ENCODE measurements around the gene MMP20. TPM values are rescaled to one million over a fixed set of nuclear protein-coding genes. Genes with fewer than 3 reads are reported as not detected.

MMP20 gene, protein sequence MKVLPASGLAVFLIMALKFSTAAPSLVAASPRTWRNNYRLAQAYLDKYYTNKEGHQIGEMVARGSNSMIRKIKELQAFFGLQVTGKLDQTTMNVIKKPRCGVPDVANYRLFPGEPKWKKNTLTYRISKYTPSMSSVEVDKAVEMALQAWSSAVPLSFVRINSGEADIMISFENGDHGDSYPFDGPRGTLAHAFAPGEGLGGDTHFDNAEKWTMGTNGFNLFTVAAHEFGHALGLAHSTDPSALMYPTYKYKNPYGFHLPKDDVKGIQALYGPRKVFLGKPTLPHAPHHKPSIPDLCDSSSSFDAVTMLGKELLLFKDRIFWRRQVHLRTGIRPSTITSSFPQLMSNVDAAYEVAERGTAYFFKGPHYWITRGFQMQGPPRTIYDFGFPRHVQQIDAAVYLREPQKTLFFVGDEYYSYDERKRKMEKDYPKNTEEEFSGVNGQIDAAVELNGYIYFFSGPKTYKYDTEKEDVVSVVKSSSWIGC
- total RNA-seq (2021; ENCODE audit: unreplicated experiment) (not detected), Bru-seq, nascent RNA (percentile 12 among the genes with signal in this experiment), BruChase-seq, experiment 1, labeled RNA remaining after a 2-hour chase (percentile 4 among the genes with signal in this experiment), BruChase-seq, experiment 2, labeled RNA remaining after a 6-hour chase (percentile 4 among the genes with signal in this experiment)
- not detected for polyA plus RNA-seq (2012; ENCODE audit: insufficient read length)
- long read RNA-seq = 0 reads

DNA sequence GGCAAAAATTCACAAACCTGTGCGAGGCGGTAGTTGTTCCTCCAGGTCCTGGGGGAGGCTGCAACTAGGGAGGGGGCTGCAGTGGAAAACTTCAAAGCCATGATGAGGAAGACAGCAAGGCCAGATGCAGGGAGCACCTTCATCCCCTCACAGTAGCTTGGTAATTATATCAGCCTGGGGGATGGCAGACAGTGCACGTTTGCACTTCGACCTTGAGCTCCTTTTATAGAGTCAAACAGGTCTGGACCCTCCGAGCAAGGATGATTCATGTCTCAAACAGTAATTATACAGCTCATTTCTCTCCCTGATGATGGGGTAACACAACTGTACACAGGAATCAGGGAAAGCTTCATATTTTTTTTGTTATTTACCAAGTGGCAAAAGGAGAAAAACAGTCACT lies at the start of gene MMP20:
Gene MMP20 (minus strand): TSS at position 156 of the 400 bp plus-strand sequence. CDS start 13 bp downstream, at position 143.
- Histone ChIP-seq H3K9me3 (ENCODE audit: control insufficient read depth, insufficient read depth, low read depth, low read length) (no peaks in the 10 kb centered on the region), H3K27ac (ENCODE audit: low read length) (no peak within 1 kb of the TSS), H3K27me3 (ENCODE audit: control insufficient read depth, insufficient read depth, low read length) (no peaks in the 10 kb centered on the region), H3K4me3 (ENCODE audit: low read depth in 2 of 2, low read length in 2 of 2) (no peak within 1 kb of the TSS), H3K4me1 (ENCODE audit: control insufficient read depth, insufficient read depth, low read length) (peaks cover 3% of the 10 kb centered on the region; the same call in 1 of the 2 replicates), H3K36me3 (ENCODE audit: control insufficient read depth, insufficient read depth, low read length) (no peaks in the 10 kb centered on the region)
- intact Hi-C loops (cut with micrococcal nuclease; ENCODE audit: unreplicated experiment) (no loop called here), in situ Hi-C loops (cut with HindIII; ENCODE audit: low pct_unique_long_range_greater_than_20kb, low sequenced_read_pairs) (no loop called here)
- TF ChIP-seq TCF7L2 (IDR thresholded peaks at IDR 0.05; ENCODE audit: low read depth, low read length) (no peak), SIN3A (IDR thresholded peaks at IDR 0.05; ENCODE audit: borderline replicate concordance, insufficient read depth, low read depth, low read length) (no peak), POLR2AphosphoS5 (IDR thresholded peaks at IDR 0.05; ENCODE audit: low read depth, low read length) (no peak)
- TF ChIP-seq, protein P1, sequence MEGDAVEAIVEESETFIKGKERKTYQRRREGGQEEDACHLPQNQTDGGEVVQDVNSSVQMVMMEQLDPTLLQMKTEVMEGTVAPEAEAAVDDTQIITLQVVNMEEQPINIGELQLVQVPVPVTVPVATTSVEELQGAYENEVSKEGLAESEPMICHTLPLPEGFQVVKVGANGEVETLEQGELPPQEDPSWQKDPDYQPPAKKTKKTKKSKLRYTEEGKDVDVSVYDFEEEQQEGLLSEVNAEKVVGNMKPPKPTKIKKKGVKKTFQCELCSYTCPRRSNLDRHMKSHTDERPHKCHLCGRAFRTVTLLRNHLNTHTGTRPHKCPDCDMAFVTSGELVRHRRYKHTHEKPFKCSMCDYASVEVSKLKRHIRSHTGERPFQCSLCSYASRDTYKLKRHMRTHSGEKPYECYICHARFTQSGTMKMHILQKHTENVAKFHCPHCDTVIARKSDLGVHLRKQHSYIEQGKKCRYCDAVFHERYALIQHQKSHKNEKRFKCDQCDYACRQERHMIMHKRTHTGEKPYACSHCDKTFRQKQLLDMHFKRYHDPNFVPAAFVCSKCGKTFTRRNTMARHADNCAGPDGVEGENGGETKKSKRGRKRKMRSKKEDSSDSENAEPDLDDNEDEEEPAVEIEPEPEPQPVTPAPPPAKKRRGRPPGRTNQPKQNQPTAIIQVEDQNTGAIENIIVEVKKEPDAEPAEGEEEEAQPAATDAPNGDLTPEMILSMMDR (IDR thresholded peaks at IDR 0.05) = no peak
- TF ChIP-seq, protein P2, sequence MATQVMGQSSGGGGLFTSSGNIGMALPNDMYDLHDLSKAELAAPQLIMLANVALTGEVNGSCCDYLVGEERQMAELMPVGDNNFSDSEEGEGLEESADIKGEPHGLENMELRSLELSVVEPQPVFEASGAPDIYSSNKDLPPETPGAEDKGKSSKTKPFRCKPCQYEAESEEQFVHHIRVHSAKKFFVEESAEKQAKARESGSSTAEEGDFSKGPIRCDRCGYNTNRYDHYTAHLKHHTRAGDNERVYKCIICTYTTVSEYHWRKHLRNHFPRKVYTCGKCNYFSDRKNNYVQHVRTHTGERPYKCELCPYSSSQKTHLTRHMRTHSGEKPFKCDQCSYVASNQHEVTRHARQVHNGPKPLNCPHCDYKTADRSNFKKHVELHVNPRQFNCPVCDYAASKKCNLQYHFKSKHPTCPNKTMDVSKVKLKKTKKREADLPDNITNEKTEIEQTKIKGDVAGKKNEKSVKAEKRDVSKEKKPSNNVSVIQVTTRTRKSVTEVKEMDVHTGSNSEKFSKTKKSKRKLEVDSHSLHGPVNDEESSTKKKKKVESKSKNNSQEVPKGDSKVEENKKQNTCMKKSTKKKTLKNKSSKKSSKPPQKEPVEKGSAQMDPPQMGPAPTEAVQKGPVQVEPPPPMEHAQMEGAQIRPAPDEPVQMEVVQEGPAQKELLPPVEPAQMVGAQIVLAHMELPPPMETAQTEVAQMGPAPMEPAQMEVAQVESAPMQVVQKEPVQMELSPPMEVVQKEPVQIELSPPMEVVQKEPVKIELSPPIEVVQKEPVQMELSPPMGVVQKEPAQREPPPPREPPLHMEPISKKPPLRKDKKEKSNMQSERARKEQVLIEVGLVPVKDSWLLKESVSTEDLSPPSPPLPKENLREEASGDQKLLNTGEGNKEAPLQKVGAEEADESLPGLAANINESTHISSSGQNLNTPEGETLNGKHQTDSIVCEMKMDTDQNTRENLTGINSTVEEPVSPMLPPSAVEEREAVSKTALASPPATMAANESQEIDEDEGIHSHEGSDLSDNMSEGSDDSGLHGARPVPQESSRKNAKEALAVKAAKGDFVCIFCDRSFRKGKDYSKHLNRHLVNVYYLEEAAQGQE (IDR thresholded peaks at IDR 0.05; ENCODE audit: insufficient read depth in 1 of 2, low read depth in 2 of 2, low read length in 1 of 2) = no peak
- POLR2A ChIA-PET = no interaction called here
- no peak for DNase-seq (ENCODE audit: low read depth, low spot score)
- BruUV-seq (replicated peaks) = no TSS peak
- CTCF ChIA-PET = no interaction called here
- ATAC-seq = no peak

DNA sequence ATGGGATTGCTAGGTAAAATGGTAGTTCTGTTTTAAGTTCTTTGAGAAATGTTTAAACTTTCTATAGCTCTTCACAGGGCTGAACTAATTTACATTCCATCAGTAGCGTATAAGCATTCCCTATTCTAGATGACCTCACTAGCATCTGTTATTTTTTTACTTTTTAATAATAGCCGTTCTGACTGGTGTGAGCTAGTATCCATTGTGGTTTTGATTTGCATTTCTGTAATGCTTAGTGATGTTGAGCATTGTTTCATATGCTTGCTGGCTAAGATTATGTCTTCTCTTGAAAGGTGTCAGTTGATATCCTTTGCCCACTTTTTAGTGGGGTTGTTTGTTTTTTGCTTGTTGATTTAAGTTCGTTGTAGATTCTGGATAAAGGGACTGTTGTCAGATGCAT lies 44.5 kb upstream of the MMP20 start:
- Histone ChIP-seq H3K27ac (ENCODE audit: low read length) (no peak overlapping the region), H3K36me3 (ENCODE audit: control insufficient read depth, insufficient read depth, low read length) (no peaks in the 10 kb centered on the region), H3K27me3 (ENCODE audit: control insufficient read depth, insufficient read depth, low read length) (no peaks in the 10 kb centered on the region), H3K4me3 (ENCODE audit: low read depth in 2 of 2, low read length in 2 of 2) (no peak overlapping the region), H3K4me1 (ENCODE audit: control insufficient read depth, insufficient read depth, low read length) (peaks cover 10% of the 10 kb centered on the region), H3K9me3 (ENCODE audit: control insufficient read depth, insufficient read depth, low read depth, low read length) (no peaks in the 10 kb centered on the region)
- ATAC-seq (no peak), DNase-seq (ENCODE audit: low read depth, low spot score) (no peak)
- no peak for TF ChIP-seq SIN3A (IDR thresholded peaks at IDR 0.05; ENCODE audit: borderline replicate concordance, insufficient read depth, low read depth, low read length)
- TF ChIP-seq, protein P2 (IDR thresholded peaks at IDR 0.05; ENCODE audit: insufficient read depth in 1 of 2, low read depth in 2 of 2, low read length in 1 of 2) = no peak
- no peak for TF ChIP-seq TCF7L2 (IDR thresholded peaks at IDR 0.05; ENCODE audit: low read depth, low read length)
- TF ChIP-seq, protein P1 (IDR thresholded peaks at IDR 0.05) = no peak
- TF ChIP-seq POLR2AphosphoS5 (IDR thresholded peaks at IDR 0.05; ENCODE audit: low read depth, low read length) = no peak
- POLR2A ChIA-PET = no interaction called here
- in situ Hi-C loops (cut with HindIII; ENCODE audit: low pct_unique_long_range_greater_than_20kb, low sequenced_read_pairs) (no loop called here), intact Hi-C loops (cut with micrococcal nuclease; ENCODE audit: unreplicated experiment) (loop anchor here (5.0 to 10.0 kb wide), 5 partner anchors 57 to 377 kb away; no protein-coding TSS in a partner anchor)
- CTCF ChIA-PET = interaction anchor here (0.6 kb wide), 1 partner anchor 267 kb away, joined by 5 read pairs; no protein-coding TSS in a partner anchor
- no TSS peak for BruUV-seq (replicated peaks)
